HepG2 (cell line): Measurements from ENCODE around the gene INTS6. TPM values are rescaled to one million over a fixed set of nuclear protein-coding genes. Genes with fewer than 3 reads are reported as not detected.

Experiments
- ATAC-seq: fragments of 200-7000 bp; cut with Tn5 transposase; 3 replicates; pipeline ENCODE4 v1.9.1; 2020; ENCODE audit warnings: mild to moderate bottlenecking, moderate library complexity
- BruUV-seq: library from RNA; stranded (reverse); fragments of 400-500 nt; replicated peaks from 2 replicates; lab custom pipeline; 2021; lab: Mats Ljungman, UMichigan
- CTCF ChIA-PET: fragments of 300-600 bp; formaldehyde crosslinking; extraction: SDS; loops from one replicate; lab custom pipeline; 2021; ENCODE audit warnings: low total read pairs, inconsistent platforms, low intra/inter-chr PET ratio; lab: Yijun Ruan, JAX
- POLR2A ChIA-PET: fragments of 350-600 bp; sonication (Branson Sonifier 250); formaldehyde crosslinking; loops from one replicate; lab custom pipeline; 2020; ENCODE audit warnings: antibody characterized with exemption, inconsistent platforms; lab: Yijun Ruan, JAX
- DNase-seq: peaks from one replicate; pipeline ENCODE4 v3.0.0-alpha.2; 2015; ENCODE audit warnings: low spot score
- FAIRE-seq: peaks from 3 replicates; lab custom pipeline; 2011; peaks lifted over from hg19 to GRCh38; lab: Jason Lieb, UNC
- H2AFZ ChIP-seq: one replicate; pipeline ENCODE4 v1.6.1; 2011; ENCODE audit warnings: low read length, inconsistent platforms
- H3K27ac ChIP-seq: fragments of 300-600 bp; 3 replicates; pipeline ENCODE4 v1.8.0; 2011; ENCODE audit warnings: mixed run types, mild to moderate bottlenecking, mixed read lengths, low read length, inconsistent platforms; ENCODE audit not compliant: insufficient read depth; ENCODE audit errors: extremely low read length
- H3K27me3 ChIP-seq, 2 experiments: fragments of 200-600 bp in 1 of 2; 2 replicates in 1 of 2; 3 replicates in 1 of 2; pipeline versions ENCODE4 v1.6.0 to v1.8.0; 2011; ENCODE audit warnings: low read length in 2 of 2, mild to moderate bottlenecking in 2 of 2, moderate library complexity in 2 of 2, inconsistent platforms in 1 of 2; ENCODE audit not compliant: insufficient read depth in 2 of 2, control insufficient read depth in 1 of 2
- H3K36me3 ChIP-seq, 2 experiments: fragments of 200-600 bp in 1 of 2; replicated peaks in 1 of 2; 2 replicates in 1 of 2; 3 replicates in 1 of 2; pipeline versions ENCODE4 v1.5.1 to v1.8.0; 2011; ENCODE audit warnings: low read length in 2 of 2, inconsistent platforms in 1 of 2; ENCODE audit not compliant: insufficient read depth in 2 of 2, control insufficient read depth in 1 of 2
- H3K4me1 ChIP-seq: 2 replicates; pipeline ENCODE4 v1.5.1; 2012; ENCODE audit warnings: low read length, inconsistent platforms; ENCODE audit not compliant: insufficient read depth
- H3K4me2 ChIP-seq: 2 replicates; pipeline ENCODE4 v1.6.0; 2011; ENCODE audit warnings: low read depth, low read length, inconsistent platforms
- H3K4me3 ChIP-seq, 3 experiments: fragments of 200-600 bp in 1 of 3; sonication (generic), shearing (Covaris generic) in 1 of 3; replicated peaks in 1 of 3; 2 replicates each; pipeline ENCODE4 v1.5.1; 2011 to 2016; ENCODE audit warnings: low read length in 3 of 3, inconsistent platforms in 2 of 3, low read depth in 2 of 3, mild to moderate bottlenecking in 2 of 3, control low read depth in 1 of 3, mixed read lengths in 1 of 3; ENCODE audit not compliant: insufficient read depth in 1 of 3
- H3K79me2 ChIP-seq: one replicate; pipeline ENCODE4 v1.6.1; 2011; ENCODE audit warnings: low read length, inconsistent platforms; ENCODE audit not compliant: insufficient read depth
- H3K9ac ChIP-seq: 2 replicates; pipeline ENCODE4 v1.6.0; 2011; ENCODE audit warnings: mild to moderate bottlenecking, low read depth, low read length, inconsistent platforms; ENCODE audit not compliant: insufficient read depth
- H3K9me3 ChIP-seq: 2 replicates; pipeline ENCODE4 v1.5.1; 2012; ENCODE audit warnings: mild to moderate bottlenecking, low read length
- H4K20me1 ChIP-seq: 2 replicates; pipeline ENCODE4 v1.6.0; 2011; ENCODE audit warnings: inconsistent platforms, mild to moderate bottlenecking, low read length, moderate library complexity; ENCODE audit not compliant: insufficient read depth
- ARNTL ChIP-seq: sonication (generic); formaldehyde crosslinking; IDR thresholded peaks from 2 replicates; pipeline ENCODE4 v1.4.0; 2020; ENCODE audit warnings: mild to moderate bottlenecking, missing genetic modification reagents
- EHMT2 ChIP-seq: fragments of 200-600 bp; sonication (generic); IDR thresholded peaks from 2 replicates; pipeline ENCODE4 v1.7.0; 2017; ENCODE audit warnings: antibody characterized with exemption, low read depth, low read length, borderline replicate concordance
- IKZF4 ChIP-seq: sonication (generic); formaldehyde crosslinking; IDR thresholded peaks from 2 replicates; pipeline ENCODE4 v1.5.1; 2020; ENCODE audit warnings: borderline replicate concordance, mild to moderate bottlenecking, low read depth, missing genetic modification reagents; ENCODE audit errors: not compliant biosample characterization
- NAIF1 ChIP-seq: sonication (generic); formaldehyde crosslinking; IDR thresholded peaks from 2 replicates; pipeline ENCODE4 v1.5.0; 2020; ENCODE audit warnings: mild to moderate bottlenecking, missing genetic modification reagents, borderline replicate concordance
- PTBP1 ChIP-seq: fragments of 200-400 bp; formaldehyde crosslinking; IDR thresholded peaks from 2 replicates; pipeline ENCODE4 v1.6.1; 2018; ENCODE audit warnings: low read length, low read depth; ENCODE audit not compliant: poor library complexity, severe bottlenecking
- REST ChIP-seq, 2 experiments: IDR thresholded peaks; 2 replicates each; pipeline ENCODE4 v1.6.1; 2011 to 2012; ENCODE audit warnings: low read length in 2 of 2, borderline replicate concordance in 1 of 2, low read depth in 1 of 2, mild to moderate bottlenecking in 1 of 2, moderate library complexity in 1 of 2
- SPEN ChIP-seq: sonication (generic); formaldehyde crosslinking; IDR thresholded peaks from 2 replicates; pipeline ENCODE4 v1.5.1; 2020; ENCODE audit warnings: low read depth, mild to moderate bottlenecking, missing genetic modification reagents
- TMF1 ChIP-seq: sonication (generic); formaldehyde crosslinking; IDR thresholded peaks from 2 replicates; pipeline ENCODE4 v1.8.1; 2022; ENCODE audit warnings: low read depth, missing genetic modification reagents
- ZBTB25 ChIP-seq: IDR thresholded peaks from 2 replicates; pipeline ENCODE4 v1.6.1; 2018; ENCODE audit warnings: missing genetic modification reagents
- ZFYVE20 ChIP-seq: sonication (generic); formaldehyde crosslinking; IDR thresholded peaks from 2 replicates; pipeline ENCODE4 v1.8.0; 2023; ENCODE audit warnings: low read depth, mild to moderate bottlenecking, moderate library complexity, missing genetic modification reagents, borderline replicate concordance
- ZNF335 ChIP-seq: sonication (generic); formaldehyde crosslinking; IDR thresholded peaks from 2 replicates; pipeline ENCODE4 v1.4.0; 2020; ENCODE audit warnings: missing genetic modification reagents
- ZNF34 ChIP-seq: sonication (generic); formaldehyde crosslinking; IDR thresholded peaks from 2 replicates; pipeline ENCODE4 v1.4.0; 2020; ENCODE audit warnings: mild to moderate bottlenecking, missing genetic modification reagents, borderline replicate concordance
- ZNF382 ChIP-seq: sonication (generic); formaldehyde crosslinking; IDR thresholded peaks from 2 replicates; pipeline ENCODE4 v1.5.0; 2020; ENCODE audit warnings: missing genetic modification reagents, mild to moderate bottlenecking, borderline replicate concordance
- ZNF512B ChIP-seq: sonication (generic); formaldehyde crosslinking; IDR thresholded peaks from 2 replicates; pipeline ENCODE4 v1.5.1; 2020; ENCODE audit warnings: missing genetic modification reagents, mild to moderate bottlenecking, borderline replicate concordance
- ZNF878 ChIP-seq: sonication (generic); formaldehyde crosslinking; IDR thresholded peaks from 2 replicates; pipeline ENCODE4 v1.8.1; 2023; ENCODE audit warnings: mild to moderate bottlenecking, missing genetic modification reagents, moderate library complexity
- WGBS: methylation state at CpG from one replicate; pipeline ENCODE4 v1.1.6; 2017; ENCODE audit warnings: low lambda C conversion rate; 5-methylcytosine and 5-hydroxymethylcytosine counted together
- in situ Hi-C: cut with HindIII; loops from 2 replicates; pipeline ENCODE4 v1.10.0; 2017; ENCODE audit warnings: low pct_unique_long_range_greater_than_20kb; ENCODE audit not compliant: extremely low pct_ligation_motif_present
- intact Hi-C: fragments of 100-400 bp; cut with micrococcal nuclease; formaldehyde crosslinking; loops from one replicate; pipeline ENCODE4 v1.10.0; 2022; ENCODE audit not compliant: unreplicated experiment
- polyA plus RNA-seq, 8 experiments: library from polyadenylated mRNA; depleted of rRNA in 3 of 8; stranded (reverse) in 7 of 8; unstranded in 1 of 8; fragments of >200 nt; fragmentation: Illumina TruSeq in 4 of 8; extraction: Trizol in 4 of 8; gene quantifications; 2 replicates each; pipeline versions ENCODE4 v1.2.1 to v1.2.3, GENCODE V29; 2011 to 2016; ENCODE audit warnings: low read depth in 4 of 8, missing spikeins in 1 of 8, mixed read lengths in 1 of 8; ENCODE audit not compliant: insufficient read depth in 1 of 8
- total RNA-seq, 5 experiments: library from RNA; depleted of rRNA; stranded (reverse); fragments of >200 nt; fragmentation: Illumina TruSeq; extraction: Trizol; gene quantifications; 2 replicates each; pipeline ENCODE4 v1.2.3, GENCODE V29; 2016; ENCODE audit warnings: low read depth in 1 of 5

Gene INTS6
- total and polyA plus RNA-seq, 2 of the 13 experiments (the other 11 are each of a cell fraction or from before 2014, with no cell fraction given): 27.9 to 38.4 TPM

- WGBS: 98% methylated on average over 5 of the region's 9 CpGs
- Histone ChIP-seq H3K9ac (no peak overlapping the region), H3K27me3 (no peaks in the 10 kb centered on the region), H4K20me1 (no peaks in the 10 kb centered on the region), H3K27ac (no peak overlapping the region), H3K79me2 (no peaks in the 10 kb centered on the region), H3K4me1 (no peaks in the 10 kb centered on the region), H3K4me3 (no peak overlapping the region), H3K4me2 (no peak overlapping the region), H3K9me3 (no peaks in the 10 kb centered on the region), H3K36me3 (no peaks in the 10 kb centered on the region), H2AFZ (no peak overlapping the region)
- ATAC-seq (peak; percentile 63), FAIRE-seq (no peak), DNase-seq (no peak)
- no TSS peak for BruUV-seq
- in situ Hi-C loops (no loop called here), intact Hi-C loops (no loop called here)
- ChIA-PET CTCF (no interaction called here), POLR2A (no interaction called here)
- TF ChIP-seq ZBTB25 (CRISPR knock-in tag) (no peak), ZFYVE20 (CRISPR knock-in tag) (no peak), NAIF1 (no peak), SPEN (CRISPR knock-in tag) (no peak), TMF1 (CRISPR knock-in tag) (no peak), ZNF878 (no peak), REST (IDR thresholded peaks at IDR 0.05; ENCODE audit: borderline replicate concordance in 1 of 2, low read depth in 1 of 2, low read length in 2 of 2) (no peak), ZNF34 (CRISPR knock-in tag) (no peak), ZNF335 (CRISPR knock-in tag) (no peak), EHMT2 (no peak), ARNTL (CRISPR knock-in tag) (no peak), PTBP1 (no peak), IKZF4 (CRISPR knock-in tag) (no peak), ZNF512B (CRISPR knock-in tag) (no peak), ZNF382 (CRISPR knock-in tag) (no peak)
These were observed 105.7 kb downstream of the INTS6 start for GRCh38 chr13:51347099-51347498.
